DOHH2 (cell line): ENCODE results near the gene ELAPOR1.

Experiments
- H3F3A ChIP-seq: fragments of 200-600 bp; sonication (generic), shearing (Covaris generic); 2 replicates; pipeline ENCODE4 v1.6.0; 2016; ENCODE audit warnings: antibody characterized with exemption, mild to moderate bottlenecking; ENCODE audit not compliant: control insufficient read depth, insufficient read depth
- H3K27ac ChIP-seq: fragments of 200-600 bp; sonication (generic); 2 replicates; pipeline ENCODE4 v1.5.1; 2014; ENCODE audit warnings: low read depth, mild to moderate bottlenecking, low read length, moderate library complexity
- H3K27me3 ChIP-seq: fragments of 200-600 bp; sonication (generic); 2 replicates; pipeline ENCODE4 v1.6.1; 2014; ENCODE audit warnings: mild to moderate bottlenecking, low read length, mixed read lengths; ENCODE audit not compliant: control insufficient read depth
- H3K36me3 ChIP-seq: fragments of 200-600 bp; sonication (generic); 2 replicates; pipeline ENCODE4 v1.6.1; 2014; ENCODE audit warnings: mild to moderate bottlenecking, low read length, moderate library complexity, mixed read lengths; ENCODE audit not compliant: control insufficient read depth
- H3K4me1 ChIP-seq: fragments of 200-600 bp; sonication (generic); 2 replicates; pipeline ENCODE4 v1.6.1; 2014; ENCODE audit warnings: mild to moderate bottlenecking, low read length, mixed read lengths; ENCODE audit not compliant: control insufficient read depth
- H3K4me2 ChIP-seq: fragments of 200-600 bp; sonication (generic); 2 replicates; pipeline ENCODE4 v1.6.0; 2014; ENCODE audit warnings: mild to moderate bottlenecking, low read length, moderate library complexity
- H3K4me3 ChIP-seq: fragments of 200-600 bp; sonication (generic); 2 replicates; pipeline ENCODE4 v1.5.1; 2014; ENCODE audit warnings: mild to moderate bottlenecking, low read length, mixed read lengths
- H3K79me2 ChIP-seq: fragments of 200-600 bp; sonication (generic); 2 replicates; pipeline ENCODE4 v1.6.1; 2014; ENCODE audit warnings: mild to moderate bottlenecking, low read length, mixed read lengths; ENCODE audit not compliant: control insufficient read depth
- H3K9me2 ChIP-seq: fragments of 200-600 bp; sonication (generic); replicated peaks from 2 replicates; pipeline ENCODE4 v1.6.1; 2014; ENCODE audit warnings: mild to moderate bottlenecking, low read length, mixed read lengths; ENCODE audit not compliant: control insufficient read depth
- H3K9me3 ChIP-seq: fragments of 200-600 bp; sonication (generic); 2 replicates; pipeline ENCODE4 v1.6.1; 2014; ENCODE audit warnings: antibody characterized with exemption, low read length, mixed read lengths; ENCODE audit not compliant: control insufficient read depth, insufficient read depth
- H4K20me1 ChIP-seq: fragments of 200-600 bp; sonication (generic); 2 replicates; pipeline ENCODE4 v1.6.0; 2014; ENCODE audit warnings: low read depth, mild to moderate bottlenecking, antibody characterized with exemption, low read length, moderate library complexity; ENCODE audit not compliant: control insufficient read depth, insufficient read depth
- EZH2phosphoT487 ChIP-seq: fragments of 200-600 bp; sonication (generic); IDR thresholded peaks from 2 replicates; pipeline ENCODE4 v1.6.1; 2017; ENCODE audit warnings: borderline replicate concordance, mild to moderate bottlenecking, antibody characterized with exemption, low read length, moderate library complexity, mixed read lengths
- TF ChIP-seq, protein P1 (sequence below): fragments of 200-600 bp; sonication (generic); IDR thresholded peaks from one replicate; pipeline ENCODE4 v1.5.1; 2014; ENCODE audit warnings: antibody characterized with exemption, mild to moderate bottlenecking, low read depth, low read length; ENCODE audit not compliant: poor library complexity, severe bottlenecking

ELAPOR1 gene

DNA sequence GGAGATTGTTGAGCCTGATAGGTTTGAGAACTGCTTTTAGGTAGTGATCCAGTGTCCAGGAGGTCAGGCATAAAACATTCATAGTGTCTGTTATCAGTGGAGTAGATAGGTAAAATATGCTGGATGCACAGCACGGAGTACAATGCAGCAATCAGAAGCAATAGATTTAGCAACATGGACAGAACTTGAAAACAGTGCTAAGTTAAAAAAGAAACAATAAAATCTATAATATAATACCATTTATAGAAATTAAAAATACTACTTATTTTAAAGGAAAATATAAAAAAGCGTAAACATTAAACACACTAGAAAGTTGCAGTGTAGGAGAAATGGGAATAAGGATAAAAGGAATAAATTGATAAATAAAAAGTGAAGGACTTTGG is 34.7 kb upstream of the ELAPOR1 start:
- Histone ChIP-seq H3K4me3 (no peak overlapping the region), H3K4me1 (peaks cover 27% of the 10 kb centered on the region), H3K9me3 (no peaks in the 10 kb centered on the region), H3K4me2 (no peak overlapping the region), H4K20me1 (no peaks in the 10 kb centered on the region), H3K27me3 (no peaks in the 10 kb centered on the region), H3K9me2 (no peaks in the 10 kb centered on the region), H3K27ac (no peak overlapping the region), H3K36me3 (no peaks in the 10 kb centered on the region), H3K79me2 (peaks cover 13% of the 10 kb centered on the region), H3F3A (peaks cover 7% of the 10 kb centered on the region; the same call in 1 of the 2 replicates)
- TF ChIP-seq, protein P1, sequence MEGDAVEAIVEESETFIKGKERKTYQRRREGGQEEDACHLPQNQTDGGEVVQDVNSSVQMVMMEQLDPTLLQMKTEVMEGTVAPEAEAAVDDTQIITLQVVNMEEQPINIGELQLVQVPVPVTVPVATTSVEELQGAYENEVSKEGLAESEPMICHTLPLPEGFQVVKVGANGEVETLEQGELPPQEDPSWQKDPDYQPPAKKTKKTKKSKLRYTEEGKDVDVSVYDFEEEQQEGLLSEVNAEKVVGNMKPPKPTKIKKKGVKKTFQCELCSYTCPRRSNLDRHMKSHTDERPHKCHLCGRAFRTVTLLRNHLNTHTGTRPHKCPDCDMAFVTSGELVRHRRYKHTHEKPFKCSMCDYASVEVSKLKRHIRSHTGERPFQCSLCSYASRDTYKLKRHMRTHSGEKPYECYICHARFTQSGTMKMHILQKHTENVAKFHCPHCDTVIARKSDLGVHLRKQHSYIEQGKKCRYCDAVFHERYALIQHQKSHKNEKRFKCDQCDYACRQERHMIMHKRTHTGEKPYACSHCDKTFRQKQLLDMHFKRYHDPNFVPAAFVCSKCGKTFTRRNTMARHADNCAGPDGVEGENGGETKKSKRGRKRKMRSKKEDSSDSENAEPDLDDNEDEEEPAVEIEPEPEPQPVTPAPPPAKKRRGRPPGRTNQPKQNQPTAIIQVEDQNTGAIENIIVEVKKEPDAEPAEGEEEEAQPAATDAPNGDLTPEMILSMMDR: no peak
- no peak for TF ChIP-seq EZH2phosphoT487

DNA sequence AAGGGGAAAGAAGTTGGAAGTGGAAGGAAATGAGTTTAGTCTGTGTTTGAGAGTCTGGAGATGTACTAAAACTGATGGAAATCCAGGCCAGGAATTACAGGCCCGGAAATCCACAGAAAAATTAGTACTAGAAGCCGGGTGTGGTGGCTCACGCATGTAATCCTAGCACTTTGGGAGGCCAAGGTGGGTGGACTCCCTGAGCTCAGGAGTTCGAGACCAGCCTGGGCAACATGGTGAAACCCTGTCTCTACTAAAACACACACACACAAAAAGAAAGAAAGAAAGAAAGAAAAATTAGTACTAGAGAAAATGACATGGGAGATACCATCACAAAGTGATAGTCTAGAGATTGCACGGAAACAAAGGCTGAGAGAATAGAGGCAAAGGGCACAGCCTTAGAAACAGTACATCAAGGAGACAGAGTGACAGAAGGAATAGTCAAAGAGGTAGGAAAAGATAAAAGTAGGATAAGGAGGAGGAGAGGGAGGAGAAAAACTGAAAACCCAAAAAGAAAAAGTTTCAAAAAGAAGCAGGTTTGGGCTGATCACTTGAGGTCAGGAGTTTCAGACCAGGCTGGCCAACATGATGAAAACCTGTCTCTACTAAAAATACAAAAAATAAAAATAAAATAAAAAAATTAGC is 33.4 kb upstream of the ELAPOR1 start:
- H3K36me3 ChIP-seq: no peaks in the 10 kb centered on the region
- no peaks in the 10 kb centered on the region for H3K9me2 ChIP-seq
- H3K27ac ChIP-seq: no peak overlapping the region
- peaks cover 2% of the 10 kb centered on the region for H3K79me2 ChIP-seq
- no peak for TF ChIP-seq EZH2phosphoT487
- TF ChIP-seq, protein P1: no peak
- H3K9me3 ChIP-seq: no peaks in the 10 kb centered on the region
- H3K4me3 ChIP-seq: no peak overlapping the region
- no peaks in the 10 kb centered on the region for H4K20me1 ChIP-seq
- no peaks in the 10 kb centered on the region for H3K27me3 ChIP-seq
- peaks cover 3% of the 10 kb centered on the region; the same call in 1 of the 2 replicates for H3F3A ChIP-seq
- H3K4me2 ChIP-seq: no peak overlapping the region
- peaks cover 20% of the 10 kb centered on the region for H3K4me1 ChIP-seq

DNA sequence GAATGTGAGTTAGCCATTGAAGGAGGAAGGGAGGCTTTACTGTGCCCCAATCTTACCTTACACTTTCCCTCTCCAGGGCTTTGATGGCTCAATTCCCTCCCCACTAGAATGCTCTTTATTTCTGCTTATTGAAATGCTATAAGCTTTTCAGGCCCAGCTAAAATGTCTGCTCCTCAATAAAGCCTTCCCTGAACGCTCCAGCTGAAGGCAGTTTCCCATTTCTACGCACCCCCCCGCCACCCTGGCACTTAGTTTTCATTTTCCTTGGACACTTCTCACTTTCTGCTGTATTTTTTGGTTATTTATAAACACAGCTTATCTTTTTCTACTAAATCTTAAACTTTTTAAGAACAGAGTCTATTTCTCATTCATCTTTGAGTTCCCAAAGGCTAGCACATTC is 30.4 kb upstream of the ELAPOR1 start:
- Histone ChIP-seq H3K4me1 (peaks cover 1% of the 10 kb centered on the region), H3K27me3 (no peaks in the 10 kb centered on the region), H3F3A (no peaks in the 10 kb centered on the region; the same call in 1 of the 2 replicates), H3K4me2 (no peak overlapping the region), H3K27ac (no peak overlapping the region), H4K20me1 (no peaks in the 10 kb centered on the region), H3K9me3 (no peaks in the 10 kb centered on the region), H3K79me2 (no peaks in the 10 kb centered on the region), H3K4me3 (no peak overlapping the region), H3K9me2 (no peaks in the 10 kb centered on the region), H3K36me3 (no peaks in the 10 kb centered on the region)
- TF ChIP-seq EZH2phosphoT487: no peak
- TF ChIP-seq, protein P1: no peak
